Measurements from ENCODE around the gene PPP2R3B.
"Not testable (repeated sequence)": the region's sequence is repeated elsewhere in the genome, so short reads cannot be mapped to it uniquely, and the experiment has no call there.

Gene PPP2R3B

DNA sequence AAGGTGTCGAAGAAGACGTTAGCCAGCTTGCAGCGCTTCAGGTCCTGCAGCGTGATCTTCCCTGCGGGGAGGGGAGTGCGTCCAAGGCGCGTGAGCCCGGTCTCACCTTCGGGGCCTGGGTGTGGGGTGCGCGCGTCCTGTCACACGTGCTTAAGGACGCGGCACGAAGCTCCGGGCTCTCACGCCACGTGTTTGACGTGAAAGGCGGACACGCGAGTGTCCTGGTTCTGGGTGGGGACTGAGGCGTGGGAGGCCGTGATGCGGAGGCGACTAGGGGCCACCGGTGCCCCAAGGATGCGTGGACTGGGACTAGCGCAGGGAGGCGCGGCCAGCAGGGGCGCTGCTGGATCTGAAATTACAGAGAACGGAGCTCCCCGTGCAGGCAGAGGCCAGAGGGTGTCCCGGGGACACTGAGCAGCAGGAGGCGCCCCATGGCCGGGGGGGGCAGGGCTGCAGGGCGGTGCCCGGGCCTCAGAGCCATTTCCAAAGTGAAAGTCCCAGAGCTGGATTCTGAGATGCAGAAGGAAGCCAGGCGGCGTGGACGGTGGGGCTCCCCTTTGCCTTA is 47.8 kb downstream of the PPP2R3B start:
- no peak for DNase-seq (ENCODE audit: low read depth, low spot score)

DNA sequence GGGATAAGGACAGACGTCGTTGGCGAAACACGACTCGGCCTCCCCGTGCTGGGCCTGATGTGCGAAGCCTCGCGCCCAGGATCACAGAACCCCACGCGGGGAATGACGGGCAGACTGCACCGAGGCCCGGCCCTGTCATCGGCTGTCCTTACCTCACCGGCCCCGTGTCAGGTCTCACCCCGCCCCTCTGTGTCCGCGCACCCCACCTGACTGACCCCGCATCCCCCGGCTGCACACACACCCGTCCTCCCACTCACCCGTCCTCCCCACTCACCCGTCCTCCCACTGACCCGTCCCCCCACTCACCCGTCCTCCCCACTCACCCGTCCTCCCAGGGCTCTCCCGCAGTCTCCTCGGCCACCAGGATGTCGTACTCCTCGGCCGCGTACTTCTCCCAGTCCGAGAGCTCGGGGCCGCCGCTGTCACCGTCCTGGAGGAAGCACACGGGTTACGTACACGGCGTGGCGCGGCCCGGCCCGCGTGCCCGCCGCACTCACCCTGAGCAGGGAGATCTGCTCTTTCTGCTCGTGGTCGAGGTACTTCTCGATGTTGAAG is 48.3 kb downstream of the PPP2R3B start:
- DNase-seq (ENCODE audit: low read depth, low spot score): no peak

DNA sequence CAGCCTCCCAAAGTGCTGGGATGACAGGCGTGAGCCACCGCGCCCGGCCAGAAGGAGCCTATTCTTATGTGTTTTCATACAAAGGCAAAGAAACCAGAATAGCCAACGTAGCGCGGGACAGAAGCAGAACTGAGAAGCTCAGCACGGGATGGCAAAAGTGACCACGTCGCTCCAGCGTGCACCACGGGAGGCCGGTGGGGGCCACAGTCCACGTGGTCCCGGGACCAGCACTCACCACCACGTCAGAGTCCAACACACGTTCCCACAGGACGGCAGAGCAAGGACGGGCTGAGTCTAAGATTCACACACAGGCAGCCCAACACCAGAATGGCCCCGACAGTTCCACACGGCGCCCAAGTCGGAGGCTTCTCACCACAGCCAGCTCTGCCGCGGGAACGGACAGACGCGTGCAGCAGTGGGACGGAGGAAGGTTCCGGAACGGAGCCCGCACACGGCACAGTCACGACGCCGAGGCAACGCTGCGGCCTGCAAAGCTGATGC is 49.3 kb downstream of the PPP2R3B start:
- DNase-seq (ENCODE audit: low read depth, low spot score): no peak

DNA sequence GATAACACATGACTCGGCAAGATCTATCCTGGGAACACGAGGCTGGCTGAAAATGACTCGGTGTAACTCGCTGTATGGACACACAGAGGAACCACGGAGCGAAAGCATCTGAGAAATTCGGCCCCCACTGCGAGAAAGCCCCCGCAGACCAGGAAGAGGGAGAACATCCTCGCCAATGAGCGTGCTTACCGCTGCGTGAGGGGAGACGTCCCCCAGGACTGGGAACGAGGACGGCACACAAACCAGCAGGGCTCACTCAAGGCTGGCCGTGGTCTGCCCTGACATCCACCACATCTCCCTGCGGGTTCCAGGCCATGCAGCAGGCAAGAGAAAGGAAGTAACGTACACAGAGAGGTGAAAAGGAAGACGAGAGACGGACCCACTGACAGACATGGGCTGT is 50.5 kb downstream of the PPP2R3B start:
- DNase-seq (ENCODE audit: low read depth, low spot score): no peak

DNA sequence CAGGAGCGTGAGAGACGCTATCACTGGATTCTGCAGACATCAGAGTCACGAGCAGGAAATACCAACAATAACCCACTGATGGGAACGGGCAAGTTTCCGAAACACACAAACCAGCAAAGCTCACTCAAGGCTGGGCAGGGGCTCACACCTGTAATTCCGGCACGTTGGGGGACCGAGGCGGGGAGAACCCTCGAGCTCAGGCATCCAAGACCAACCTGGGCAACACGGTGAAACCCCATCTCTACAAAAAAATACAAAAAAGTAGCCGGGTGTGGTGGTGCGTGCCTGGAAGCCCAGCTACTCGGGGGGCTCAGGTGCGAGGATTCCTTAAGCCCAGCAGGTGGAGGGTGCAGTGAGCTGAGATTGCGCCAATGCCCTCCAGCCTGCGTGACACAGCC is 51.0 kb downstream of the PPP2R3B start:
- no peak for DNase-seq (ENCODE audit: low read depth, low spot score)

DNA sequence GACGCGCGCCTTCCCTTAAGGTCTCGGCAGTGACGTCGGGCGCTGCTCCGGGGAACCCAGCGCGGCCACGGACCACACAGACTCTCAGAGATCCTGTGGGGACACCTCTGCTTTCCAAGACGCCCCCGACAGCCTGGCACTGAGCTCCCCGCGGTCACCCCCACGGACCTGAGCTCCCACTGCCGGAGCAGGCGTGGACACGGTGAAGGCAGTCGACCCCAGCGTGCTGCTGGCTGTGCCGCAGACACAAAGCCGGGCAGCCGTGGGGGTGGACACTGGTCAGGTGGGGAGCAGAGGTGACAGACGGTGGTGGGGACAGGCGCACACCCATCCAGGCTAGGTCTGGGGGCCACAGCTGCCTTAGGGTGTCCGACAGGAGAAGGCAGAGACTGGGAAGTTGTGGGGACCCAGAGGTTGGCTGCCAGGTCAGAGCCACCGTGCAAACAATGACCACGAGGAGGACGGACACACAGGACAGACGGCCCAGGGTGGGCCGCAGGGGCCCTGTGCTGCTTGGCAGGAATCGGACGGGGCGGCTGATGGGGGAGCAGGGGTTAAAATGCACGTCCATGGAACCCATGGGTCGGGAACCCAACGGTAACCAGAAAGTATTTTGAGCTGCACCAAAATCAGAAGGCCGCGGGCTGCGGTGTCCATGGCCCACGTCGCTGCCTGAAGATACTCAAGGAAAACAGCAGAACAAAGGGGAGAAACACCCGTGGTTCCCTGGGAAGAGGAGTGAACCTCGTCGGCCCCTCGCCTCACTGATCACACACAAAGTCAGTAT is 51.5 kb downstream of the PPP2R3B start:
- DNase-seq (ENCODE audit: low read depth, low spot score): no peak

DNA sequence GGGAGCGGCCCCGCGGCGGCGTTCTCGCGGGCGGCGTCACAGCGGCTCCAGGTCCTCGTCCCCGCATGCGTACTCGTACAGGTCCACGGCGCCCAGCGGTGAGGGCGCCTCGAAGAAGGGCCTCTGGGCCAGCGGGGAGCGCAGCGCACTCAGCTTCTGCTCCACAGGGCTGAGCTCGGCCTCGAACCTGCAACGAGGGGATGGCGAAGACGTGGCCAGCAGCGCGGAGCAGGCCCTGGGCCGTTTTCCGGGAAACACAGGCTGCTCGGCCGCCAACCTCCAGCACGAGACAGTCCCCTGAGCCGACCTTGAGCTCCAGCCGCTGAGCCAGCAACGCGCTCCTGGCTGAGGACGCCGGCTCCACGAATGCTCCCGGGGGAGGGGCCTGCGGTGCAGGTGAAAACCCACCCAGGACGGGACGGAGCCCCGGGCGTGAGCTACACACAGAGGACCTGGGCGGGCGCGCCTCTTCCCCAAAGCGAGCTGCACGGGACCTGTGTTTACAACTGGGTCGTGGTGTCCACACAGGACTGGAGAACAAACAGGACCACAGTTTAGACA is 52.3 kb downstream of the PPP2R3B start:
- no peak for DNase-seq (ENCODE audit: low read depth, low spot score)

DNA sequence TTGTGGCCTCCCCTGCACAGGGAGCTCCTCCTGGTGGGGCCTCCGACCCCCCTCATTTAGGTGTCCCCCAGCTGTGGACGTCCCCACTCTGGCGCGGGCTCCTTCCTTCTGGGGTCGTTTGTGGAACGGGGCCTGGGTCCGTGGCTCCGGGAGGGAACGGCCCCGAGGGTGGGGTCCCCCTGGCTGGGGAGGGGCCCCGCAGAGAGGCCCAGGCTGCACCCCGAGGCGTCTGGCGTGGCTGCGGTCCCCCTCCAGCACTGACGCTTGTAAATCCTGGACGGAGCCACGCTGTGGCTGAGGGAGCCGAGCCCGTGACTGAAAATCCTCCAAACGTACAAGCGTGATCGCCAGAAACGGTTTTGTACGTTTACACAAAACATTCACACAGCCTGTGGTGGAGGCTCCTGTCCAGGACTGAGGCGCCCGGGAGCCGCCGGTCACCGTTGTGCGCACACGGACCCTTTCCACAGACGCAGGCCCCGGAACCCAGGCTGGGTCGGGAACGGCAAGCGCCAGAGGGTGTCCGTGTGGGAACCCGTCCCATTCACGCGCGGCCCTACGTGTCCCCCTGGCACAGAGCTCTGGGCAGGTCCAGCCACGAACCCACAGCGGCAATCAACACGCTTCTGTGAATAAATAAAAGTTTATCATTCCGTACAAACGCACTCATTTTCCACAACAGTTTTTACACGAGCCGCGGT is 52.9 kb downstream of the PPP2R3B start:
- no peak for DNase-seq (ENCODE audit: low read depth, low spot score)

DNA sequence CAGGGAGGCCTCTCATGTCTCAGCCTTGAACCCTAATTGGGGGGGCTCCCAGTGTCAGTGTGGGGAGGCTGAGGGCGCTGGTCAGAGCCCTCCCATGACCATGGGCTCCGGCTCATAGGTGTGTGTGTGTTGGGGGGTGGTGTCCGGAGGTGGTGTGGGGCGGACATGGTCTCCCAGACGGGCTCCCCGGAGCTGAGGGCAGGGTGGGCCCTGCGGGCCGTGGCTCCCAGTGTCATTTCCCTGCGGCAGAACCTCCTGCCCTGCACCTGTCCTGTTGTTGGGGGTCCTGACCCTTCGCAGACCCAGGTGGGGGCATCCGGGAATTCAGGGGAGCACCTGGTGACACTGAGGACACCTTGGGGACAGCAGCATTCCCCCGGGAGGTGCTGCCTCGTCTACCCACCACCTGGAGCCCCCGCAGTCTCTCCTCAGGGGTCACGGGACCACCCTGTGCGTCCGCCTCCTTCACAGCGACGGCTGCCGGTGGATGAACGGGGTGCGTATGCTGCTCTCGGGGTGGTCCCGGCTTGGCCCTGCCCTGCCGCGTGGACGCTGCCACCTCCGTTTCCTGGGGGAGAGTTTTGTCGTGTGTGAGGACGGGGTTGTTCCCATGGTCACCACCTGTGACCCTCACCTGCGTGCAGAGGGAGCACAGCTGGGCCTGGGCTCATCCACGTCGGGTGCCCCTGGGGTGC is 53.6 kb downstream of the PPP2R3B start:
- DNase-seq (ENCODE audit: low read depth, low spot score): no peak

DNA sequence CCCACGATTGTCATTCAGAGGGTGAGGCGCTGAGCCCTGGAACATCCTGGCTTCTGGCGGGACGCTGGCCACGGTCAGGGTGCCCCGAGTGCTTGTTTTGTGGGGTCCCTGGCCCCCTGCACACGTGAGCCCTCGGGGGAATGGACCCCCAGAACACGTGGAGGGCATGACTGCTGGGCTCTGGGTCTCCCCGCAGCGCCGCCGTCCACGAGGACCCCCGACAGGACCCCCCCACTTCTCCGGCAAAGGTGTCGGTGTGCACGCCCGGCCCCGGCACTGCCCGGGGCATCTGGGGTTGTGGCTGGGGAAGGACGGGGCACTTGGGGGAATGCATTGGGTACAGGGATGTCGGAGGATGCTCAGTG is 54.2 kb downstream of the PPP2R3B start:
- no peak for DNase-seq (ENCODE audit: low read depth, low spot score)

DNA sequence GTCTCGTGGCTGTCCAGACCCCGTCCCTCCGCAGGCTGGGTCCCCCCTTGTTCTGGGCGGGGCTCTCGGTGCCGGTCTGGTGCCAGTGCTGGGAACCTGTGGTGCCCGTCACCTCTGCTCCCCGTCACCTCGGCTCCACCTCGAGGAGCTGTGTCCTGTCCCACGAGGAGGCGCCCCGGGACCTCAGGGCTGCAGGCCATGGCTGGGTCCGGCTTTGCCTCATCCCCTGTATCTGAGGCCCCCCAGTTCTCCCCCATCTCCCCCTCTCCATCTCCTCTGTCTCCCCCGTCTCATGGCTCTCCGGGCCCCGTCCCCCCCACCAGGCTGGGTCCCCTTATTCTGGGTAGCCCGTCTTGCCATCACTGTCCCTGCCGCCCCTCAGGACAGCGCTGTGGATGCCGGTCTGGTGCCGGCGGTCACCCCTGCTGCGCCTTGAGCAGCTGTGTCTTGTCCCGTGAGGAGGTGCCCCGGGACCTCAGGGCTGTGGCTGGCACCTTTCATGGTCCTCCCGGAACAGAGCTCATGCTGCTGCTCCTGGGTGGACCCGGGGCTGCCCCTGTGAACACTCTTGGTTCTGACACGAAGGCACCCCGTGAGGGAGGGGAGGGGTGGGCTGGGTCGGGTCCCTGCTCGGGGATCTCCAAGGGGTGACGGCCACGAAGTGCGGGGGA is 54.7 kb downstream of the PPP2R3B start:
- no peak for DNase-seq (ENCODE audit: low read depth, low spot score)

DNA sequence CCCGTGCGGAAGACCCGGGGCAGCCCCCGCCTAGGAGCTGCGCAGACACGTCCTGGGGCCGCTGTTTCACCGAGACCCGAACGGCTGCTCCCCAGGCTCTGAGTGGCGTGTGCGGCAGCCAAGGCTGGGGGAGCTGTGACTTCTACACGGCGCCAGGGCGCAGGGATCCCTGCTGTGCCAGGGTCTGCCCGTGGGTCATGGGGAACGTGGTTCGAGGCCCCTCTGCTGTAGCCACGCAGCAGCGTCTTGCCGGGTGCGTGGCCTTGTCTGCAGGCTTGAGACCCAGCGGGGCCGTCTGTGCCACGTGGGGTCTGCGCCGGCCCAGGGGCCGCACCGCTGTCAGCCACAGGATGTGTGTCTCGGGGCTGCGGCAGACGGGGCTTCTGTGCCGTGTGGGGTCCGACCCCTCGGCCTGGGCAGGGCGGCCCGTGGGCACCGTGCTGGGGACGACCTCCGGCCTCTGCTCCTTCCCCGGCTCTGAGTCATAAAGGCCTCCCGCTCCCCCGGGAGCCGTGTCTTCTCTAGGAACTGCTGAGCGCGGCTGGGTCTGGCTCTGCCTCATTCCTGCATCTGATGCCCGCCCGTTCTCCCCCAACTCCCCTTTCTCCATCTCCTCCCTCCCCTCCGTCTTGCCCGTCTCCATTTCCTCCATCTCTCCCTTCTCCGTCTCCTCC is 55.4 kb downstream of the PPP2R3B start:
- no peak for DNase-seq (ENCODE audit: low read depth, low spot score)

DNA sequence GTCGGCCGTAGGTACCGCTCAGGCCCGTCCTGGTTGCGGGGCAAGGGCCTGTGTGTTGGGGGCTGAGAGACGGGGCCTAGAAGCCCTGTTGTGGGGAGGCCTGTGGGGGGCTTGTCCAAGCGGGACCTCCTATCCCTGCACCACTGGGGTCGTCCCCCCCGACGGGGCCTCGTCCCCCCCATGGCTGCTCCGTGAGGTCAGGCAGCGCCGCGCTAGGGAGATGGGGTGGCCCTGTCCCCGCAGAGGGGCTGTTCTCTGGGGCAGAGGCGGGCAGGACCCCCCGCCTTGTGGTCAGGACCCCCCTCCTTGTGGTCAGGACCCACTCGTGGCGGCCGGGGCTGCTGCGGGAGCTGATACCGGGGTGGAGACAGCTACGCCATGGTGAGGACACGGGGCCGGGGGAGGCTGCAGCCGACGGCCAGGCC is 56.0 kb downstream of the PPP2R3B start:
- no peak for DNase-seq (ENCODE audit: low read depth, low spot score)

DNA sequence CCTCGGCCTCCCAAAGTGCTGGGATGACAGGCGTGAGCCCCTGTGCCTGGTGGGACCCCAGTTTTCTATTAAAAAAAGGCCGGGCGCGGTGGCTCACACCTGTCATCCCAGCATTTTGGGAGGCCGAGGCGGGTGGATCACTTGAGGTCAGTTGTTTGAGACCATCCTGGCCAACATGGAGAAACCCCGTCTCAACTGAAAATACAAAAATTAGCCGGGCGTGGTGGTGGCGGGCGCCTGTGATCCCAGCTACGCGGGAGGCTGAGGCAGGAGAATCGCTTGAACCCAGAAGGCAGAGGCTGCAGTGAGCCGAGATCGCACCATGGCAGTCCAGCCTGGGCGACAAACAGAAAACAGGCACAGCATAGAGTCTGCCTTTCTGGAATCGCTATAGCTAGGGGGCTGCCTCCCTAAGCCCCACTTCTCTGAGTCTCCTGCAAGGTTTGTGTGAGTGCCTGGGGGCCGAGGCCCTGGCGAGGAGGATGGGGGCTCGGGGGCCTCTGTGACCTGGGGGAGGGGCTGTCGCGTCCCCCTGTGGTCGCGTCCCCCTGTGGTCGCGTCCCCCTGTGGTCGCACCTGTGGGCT is 56.5 kb downstream of the PPP2R3B start:
- DNase-seq (ENCODE audit: low read depth, low spot score): not testable (repeated sequence)

DNA sequence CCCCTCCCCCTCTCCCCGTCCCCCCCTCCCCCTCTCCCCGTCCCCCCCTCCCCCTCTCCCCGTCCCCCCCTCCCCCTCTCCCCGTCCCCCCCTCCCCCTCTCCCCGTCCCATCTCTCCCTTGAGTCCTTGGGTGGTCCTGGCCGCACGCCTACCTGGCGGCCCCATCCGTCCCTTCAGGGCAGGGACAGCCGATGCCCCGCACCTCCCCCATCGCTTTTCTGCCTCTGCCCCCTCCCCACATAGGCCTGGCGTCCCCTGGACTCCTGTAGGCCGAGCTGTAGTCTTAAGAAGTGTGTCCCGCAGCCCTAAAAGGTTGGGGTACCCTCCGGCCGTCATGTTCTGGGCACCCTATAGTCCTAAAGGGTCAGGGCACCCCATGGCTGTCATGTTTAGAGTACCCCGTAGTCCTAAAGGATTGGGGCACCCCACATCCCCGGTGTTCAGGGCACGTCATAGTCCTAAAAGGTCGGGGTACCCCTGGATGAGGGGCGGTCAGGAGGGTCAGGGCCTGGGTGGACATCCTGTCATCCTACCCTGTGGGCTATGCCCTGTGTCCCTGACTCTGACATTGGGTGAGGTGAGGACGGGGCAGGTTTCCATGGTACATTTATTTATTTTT is 57.3 kb downstream of the PPP2R3B start:
- DNase-seq (ENCODE audit: low read depth, low spot score): no peak

DNA sequence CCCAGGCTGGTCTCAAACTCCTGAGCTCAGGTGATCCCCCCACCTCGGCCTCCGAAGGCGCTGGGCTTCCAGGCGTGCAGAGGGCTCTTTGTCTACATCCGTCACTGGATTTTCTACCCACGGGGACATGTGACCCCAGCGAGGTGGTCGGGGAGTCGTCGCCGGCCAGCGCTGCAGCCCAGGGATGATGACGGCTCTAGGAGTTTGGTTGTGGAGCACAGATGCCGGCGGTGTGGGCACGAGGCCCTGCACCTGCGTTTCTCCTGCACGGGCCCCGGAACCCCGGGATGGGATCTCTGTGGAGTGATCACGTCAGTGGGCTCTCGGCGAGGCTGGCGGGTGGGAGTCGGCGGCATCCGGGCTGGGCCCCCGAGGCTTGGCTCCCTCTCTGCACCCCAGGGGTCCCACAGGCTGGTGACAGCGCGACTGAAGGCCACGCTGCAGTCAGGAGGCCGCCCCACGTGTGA is 59.0 kb downstream of the PPP2R3B start:
- no peak for DNase-seq (ENCODE audit: low read depth, low spot score)

DNA sequence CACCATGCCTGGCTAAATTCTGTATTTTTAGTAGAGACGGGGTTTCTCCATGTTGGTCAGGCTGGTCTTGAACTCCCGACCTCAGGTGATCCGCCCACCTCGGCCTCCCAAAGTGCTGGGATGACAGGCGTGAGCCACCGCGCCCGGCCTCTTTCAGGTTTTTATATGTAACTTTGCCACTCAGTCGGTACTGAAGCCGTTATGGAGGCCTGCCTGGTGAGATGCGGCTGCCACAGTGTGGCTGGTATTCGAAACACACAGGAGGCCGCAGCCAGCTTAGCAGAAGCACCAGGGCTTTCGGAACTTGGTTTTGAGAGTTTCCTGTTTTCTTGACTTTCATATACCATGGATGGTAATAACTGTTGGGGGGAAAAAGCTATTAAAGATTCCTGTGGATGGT is 62.0 kb downstream of the PPP2R3B start:
- not testable (repeated sequence) for DNase-seq (ENCODE audit: low read depth, low spot score)

DNA sequence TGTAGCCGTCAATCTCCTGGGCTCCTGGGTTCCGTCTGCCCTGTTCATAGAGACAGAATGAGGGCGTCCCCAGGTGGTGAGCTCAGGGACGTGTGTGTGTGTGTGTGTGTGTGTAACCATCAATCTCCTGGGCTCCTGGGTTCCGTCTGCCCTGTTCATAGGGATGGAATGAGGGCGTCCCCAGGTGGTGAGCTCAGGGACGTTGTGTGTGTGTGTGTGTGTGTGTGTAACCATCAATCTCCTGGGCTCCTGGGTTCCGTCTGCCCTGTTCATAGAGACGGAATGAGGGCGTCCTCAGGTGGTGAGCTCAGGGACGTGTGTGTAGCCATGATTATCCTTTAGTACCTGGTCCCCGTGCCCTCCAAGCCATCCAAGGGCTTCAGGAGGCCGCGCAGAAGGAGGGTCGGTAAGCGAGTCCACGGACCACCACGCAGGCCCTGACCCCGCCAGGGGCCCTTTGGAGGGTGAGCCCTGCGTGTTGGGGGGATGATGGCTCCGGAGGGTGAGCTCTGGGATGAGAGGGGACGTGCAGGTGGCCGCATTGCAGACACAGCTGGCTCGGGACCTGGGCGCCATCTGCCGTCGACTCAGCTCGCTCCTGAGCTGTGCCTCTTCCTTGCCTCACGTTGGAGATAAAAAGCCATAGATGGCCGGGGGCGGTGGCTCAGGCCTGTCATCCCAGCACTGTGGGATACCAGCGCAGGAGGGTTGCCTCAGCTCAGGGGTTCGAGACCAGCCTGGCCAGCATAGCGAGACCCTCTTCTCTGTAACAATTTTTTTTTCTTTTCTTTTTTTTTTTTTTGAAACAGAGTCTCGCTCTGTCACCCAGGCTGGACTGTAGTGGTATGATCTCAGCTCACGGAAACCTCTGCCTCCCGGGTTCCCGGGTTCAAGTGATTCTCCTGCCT is 62.7 kb downstream of the PPP2R3B start:
- DNase-seq (ENCODE audit: low read depth, low spot score): peak; percentile 71

Data from brain pericyte (primary cell).